NCI-H1092 (cell line): Measurements from ENCODE around the gene C12orf50.
"Not testable (repeated sequence)": the region's sequence is repeated elsewhere in the genome, so short reads cannot be mapped to it uniquely, and the experiment has no call there.

Source experiments
- DNase-seq: peaks from one replicate; lab custom pipeline; 2025; lab: John Stamatoyannopoulos, UW

C12orf50 gene

GRCh38 chr12:88029093-88029665, at the start of gene C12orf50:
TSS of gene C12orf50 (minus strand) at chr12:88029401. CDS start at chr12:88026962, 2,439 bp downstream.
- no peak for DNase-seq

GRCh38 chr12:88067301-88067700, 38.1 kb upstream of the C12orf50 start:
- DNase-seq = no peak

- no peak for DNase-seq
Measured at GRCh38 chr12:88063375-88063774, 34.2 kb upstream of the C12orf50 start.

DNA sequence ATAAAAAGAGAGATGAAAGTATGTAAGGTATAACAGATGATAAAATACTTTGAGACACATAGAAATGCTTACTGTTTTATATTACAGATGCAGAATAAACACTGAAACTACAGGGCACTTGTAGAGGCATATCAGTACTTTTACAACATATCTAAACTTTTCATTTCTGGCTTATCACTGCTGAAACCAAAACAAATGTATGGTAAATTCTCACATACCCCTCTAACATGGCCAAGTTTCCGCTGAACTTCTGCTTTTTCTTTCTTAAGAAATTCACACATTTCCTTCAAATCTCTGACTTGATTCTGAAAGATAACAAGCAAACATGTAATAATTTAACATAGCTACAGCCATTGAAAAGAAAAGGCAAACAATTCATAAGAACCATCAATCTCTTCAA, 33.3 kb upstream of the C12orf50 start:
- no peak for DNase-seq

- DNase-seq = no peak
Measured at GRCh38 chr12:88058719-88059077, 29.5 kb upstream of the C12orf50 start.

- DNase-seq = no peak
Measured at GRCh38 chr12:88057994-88058718, 29.0 kb upstream of the C12orf50 start.

- DNase-seq = no peak
Measured at GRCh38 chr12:88056571-88056970, 27.4 kb upstream of the C12orf50 start.

GRCh38 chr12:88052686-88053085, 23.5 kb upstream of the C12orf50 start:
- DNase-seq = no peak

GRCh38 chr12:88044035-88044434, 14.8 kb upstream of the C12orf50 start:
- DNase-seq = no peak

- no peak for DNase-seq
Measured at GRCh38 chr12:88037770-88038169, 8.6 kb upstream of the C12orf50 start.

DNA sequence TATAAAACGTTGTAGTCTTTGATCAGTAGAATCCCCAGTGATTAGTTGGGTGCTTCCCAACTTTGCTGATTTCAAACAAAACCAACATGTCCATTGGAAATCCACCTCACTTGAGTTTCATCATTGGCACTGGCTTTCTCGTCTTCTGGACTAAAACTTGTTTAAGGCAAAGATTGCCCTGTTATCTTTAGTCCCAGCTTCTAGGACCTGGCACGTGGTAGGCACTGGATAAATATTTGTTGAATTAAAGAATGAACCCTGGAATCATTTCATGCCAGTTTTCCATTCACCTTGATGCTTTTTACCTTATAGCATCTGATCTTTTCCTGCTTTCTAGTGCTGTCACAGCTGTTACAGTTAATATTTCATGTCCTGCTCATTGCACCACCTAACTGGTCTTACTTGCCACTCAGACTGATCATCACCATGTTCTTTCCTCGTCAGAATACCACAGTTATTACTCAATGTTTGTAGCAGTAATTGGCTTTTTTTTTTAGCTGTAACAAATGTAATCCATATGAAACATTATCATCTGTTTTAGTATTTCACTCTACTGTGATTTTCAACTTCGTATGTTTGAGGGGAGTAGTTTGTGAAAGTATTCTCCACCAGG, 7.3 kb upstream of the C12orf50 start:
- DNase-seq = no peak

DNA sequence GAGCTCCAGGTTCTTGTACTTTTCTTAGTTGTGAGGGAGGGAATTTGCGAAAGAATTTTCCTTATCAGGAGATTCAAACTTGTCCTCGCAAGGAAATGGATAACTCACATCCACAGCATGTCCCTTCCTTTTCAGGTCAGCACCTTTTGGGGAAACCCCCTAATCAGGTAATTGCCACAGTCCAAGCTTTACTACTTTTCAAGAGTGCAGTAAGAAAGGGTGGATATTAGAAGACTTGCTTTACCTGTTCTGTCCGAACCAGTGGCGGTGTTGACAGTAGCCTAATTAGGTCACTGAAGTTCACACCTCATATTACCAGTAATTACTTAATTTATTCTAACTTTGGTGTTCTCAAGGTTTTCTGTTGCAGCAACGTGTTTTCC, 6.7 kb upstream of the C12orf50 start:
- no peak for DNase-seq

GRCh38 chr12:88035271-88035906, 6.2 kb upstream of the C12orf50 start:
- DNase-seq = peak; percentile 79

DNA sequence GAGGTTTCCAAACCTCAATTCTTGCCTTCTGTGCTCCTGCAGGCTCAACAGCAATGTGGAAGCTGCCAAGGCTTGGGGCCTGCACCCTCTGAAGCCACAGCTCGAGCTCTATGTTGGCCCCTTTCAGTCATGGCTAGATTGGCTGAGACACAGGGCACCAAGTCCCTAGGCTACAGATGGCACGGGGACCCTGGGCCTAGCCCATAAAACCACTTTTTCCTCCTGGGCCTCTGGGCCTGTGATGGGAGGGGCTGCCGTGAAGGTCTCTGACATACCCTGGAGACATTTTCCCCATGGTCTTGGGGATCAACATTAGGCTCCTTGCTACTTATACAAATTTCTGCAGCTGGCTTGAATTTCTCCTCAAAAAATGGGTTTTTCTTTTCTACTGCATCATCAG, 2.0 kb upstream of the C12orf50 start:
- DNase-seq = not testable (repeated sequence)

- no peak for DNase-seq
Measured at GRCh38 chr12:88026196-88026595, 3.0 kb downstream of the C12orf50 start.

- no peak for DNase-seq
Measured at GRCh38 chr12:88017964-88018363, 11.2 kb downstream of the C12orf50 start.

GRCh38 chr12:88015825-88016224, 13.4 kb downstream of the C12orf50 start:
- no peak for DNase-seq

- no peak for DNase-seq
Measured at GRCh38 chr12:88011755-88012154, 17.4 kb downstream of the C12orf50 start.

GRCh38 chr12:88006351-88006750, 22.9 kb downstream of the C12orf50 start:
- no peak for DNase-seq

DNA sequence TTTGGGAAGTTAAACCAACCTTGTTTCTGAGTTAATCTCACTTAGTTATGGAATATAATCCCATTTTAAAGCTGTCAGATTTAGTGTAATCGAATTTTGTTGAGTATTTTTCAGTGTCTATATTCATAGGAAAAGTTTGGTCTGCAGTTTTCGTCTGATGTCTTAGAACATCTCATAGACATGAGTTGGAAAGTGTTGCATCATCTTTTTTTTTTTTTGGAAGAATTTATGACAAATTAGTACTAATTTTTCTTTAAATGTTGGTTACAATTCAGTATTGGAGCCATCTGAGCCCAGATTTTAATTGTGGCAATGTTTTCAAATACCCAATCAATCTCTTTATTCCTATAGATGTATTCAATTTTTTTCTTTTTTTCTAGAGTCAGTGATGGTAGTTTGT, 27.9 kb downstream of the C12orf50 start:
- DNase-seq = no peak

DNA sequence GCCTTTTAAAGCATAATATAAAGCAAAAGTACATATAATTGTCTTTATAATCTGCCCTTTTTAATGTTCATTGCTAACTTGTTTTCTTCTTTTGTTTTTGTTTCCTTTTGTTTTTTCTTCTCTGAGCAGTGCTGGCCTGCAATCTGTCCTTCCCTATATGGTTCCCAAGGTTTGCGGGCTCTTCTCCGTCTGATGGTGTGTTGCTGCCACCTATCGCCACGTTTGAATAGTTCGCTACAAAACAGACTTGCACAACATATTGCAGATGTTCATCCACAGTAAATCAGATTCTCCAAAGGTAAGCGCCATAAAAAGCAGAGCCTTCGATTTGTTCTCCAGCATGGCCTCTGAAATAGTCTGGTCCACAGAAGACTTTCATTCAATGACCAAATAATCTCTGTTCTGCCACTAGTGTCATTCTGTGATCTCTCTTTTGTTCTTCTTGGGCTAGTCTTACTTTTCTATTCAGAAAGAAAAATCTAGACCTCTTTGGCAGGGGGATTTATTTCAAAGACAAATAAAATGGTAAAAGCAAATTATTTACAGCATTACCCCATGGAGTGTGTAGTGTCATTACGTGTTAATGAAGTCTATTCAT, 33.5 kb downstream of the C12orf50 start:
- peak; percentile 15 for DNase-seq

- no peak for DNase-seq
Measured at GRCh38 chr12:87991483-87991882, 37.7 kb downstream of the C12orf50 start.

GRCh38 chr12:87988534-87988933, 40.7 kb downstream of the C12orf50 start:
- DNase-seq = no peak
